Left ventricle myocardium inferior (tissue), 1 donor: ENCODE data around the gene ATAD3A. TPM values are rescaled to one million over a fixed set of nuclear protein-coding genes. Genes with fewer than 3 reads are reported as not detected.
"Not testable (repeated sequence)": the region's sequence is repeated elsewhere in the genome, so short reads cannot be mapped to it uniquely, and the experiment has no call there.

Experiments used
- DNase-seq: peaks from one replicate; pipeline ENCODE4 v3.0.0-alpha.2; 2020
- H3K27ac ChIP-seq: fragments of 200-600 bp; replicated peaks from 2 replicates; pipeline ENCODE4 v1.8.0; 2021
- H3K27me3 ChIP-seq: fragments of 200-600 bp; 2 replicates; pipeline ENCODE4 v1.8.0; 2021; ENCODE audit warnings: low read depth
- H3K36me3 ChIP-seq: fragments of 200-600 bp; 2 replicates; pipeline ENCODE4 v1.8.0; 2021
- H3K4me1 ChIP-seq: fragments of 200-600 bp; 2 replicates; pipeline ENCODE4 v1.8.0; 2021
- H3K4me3 ChIP-seq: fragments of 200-600 bp; 2 replicates; pipeline ENCODE4 v1.8.0; 2021; ENCODE audit warnings: mild to moderate bottlenecking, moderate library complexity
- H3K9me3 ChIP-seq: fragments of 200-600 bp; replicated peaks from 2 replicates; pipeline ENCODE4 v1.8.0; 2021
- CTCF ChIP-seq: fragments of 200-600 bp; IDR thresholded peaks from 2 replicates; pipeline ENCODE4 v1.8.0; 2021; ENCODE audit warnings: antibody characterized with exemption, mild to moderate bottlenecking, borderline replicate concordance
- intact Hi-C: fragments of 100-400 bp; cut with micrococcal nuclease; formaldehyde crosslinking; loops from one replicate; pipeline ENCODE4 v1.11.0; 2022
- total RNA-seq: library from RNA; stranded (reverse); fragmentation: NEBNext Ultra II Directional; extraction: Animal tissue kit (Norgen Biotek cat#: 25700); gene quantifications from one replicate; pipeline ENCODE4 v1.2.1, GENCODE V29; 2021
- donor health status: DM: no; HTN: yes; CAD: no; lungs with severe emphysema.

Gene ATAD3A
- total RNA-seq, 1 donor from 2014 or later: 19.4 TPM

- no peak overlapping the region for H3K4me3 ChIP-seq
- intact Hi-C loops: no loop called here
- no peak for DNase-seq
- H3K27ac ChIP-seq: no peak overlapping the region
- H3K4me1 ChIP-seq: no peaks in the 10 kb centered on the region
- H3K9me3 ChIP-seq: peaks cover 19% of the 10 kb centered on the region
- no peak for TF ChIP-seq CTCF
- no peaks in the 10 kb centered on the region for H3K27me3 ChIP-seq
- H3K36me3 ChIP-seq: peaks cover 91% of the 10 kb centered on the region
These were observed 22.1 kb upstream of the ATAD3A start for GRCh38 chr1:1489861-1490260.

GRCh38 chr1:1490633-1491230 is 21.2 kb upstream of the ATAD3A start:
- Histone ChIP-seq H3K4me1 (no peaks in the 10 kb centered on the region), H3K27me3 (no peaks in the 10 kb centered on the region), H3K9me3 (peaks cover 19% of the 10 kb centered on the region), H3K36me3 (peaks cover 89% of the 10 kb centered on the region), H3K4me3 (no peak overlapping the region), H3K27ac (no peak overlapping the region)
- DNase-seq: no peak
- TF ChIP-seq CTCF: no peak
- intact Hi-C loops: no loop called here

- H3K27me3 ChIP-seq: no peaks in the 10 kb centered on the region
- H3K36me3 ChIP-seq: peaks cover 88% of the 10 kb centered on the region
- intact Hi-C loops: no loop called here
- H3K4me1 ChIP-seq: no peaks in the 10 kb centered on the region
- DNase-seq: no peak
- peaks cover 19% of the 10 kb centered on the region for H3K9me3 ChIP-seq
- H3K4me3 ChIP-seq: no peak overlapping the region
- no peak overlapping the region for H3K27ac ChIP-seq
- TF ChIP-seq CTCF: no peak
These were observed 20.4 kb upstream of the ATAD3A start for GRCh38 chr1:1491601-1492000.

GRCh38 chr1:1494311-1494710 is 17.7 kb upstream of the ATAD3A start:
- H3K27ac ChIP-seq, H3K4me1 ChIP-seq, DNase-seq, H3K4me3 ChIP-seq, intact Hi-C loops, H3K27me3 ChIP-seq: not testable (repeated sequence)
- Histone ChIP-seq H3K36me3 (peaks cover 63% of the 10 kb centered on the region), H3K9me3 (peaks cover 19% of the 10 kb centered on the region)

GRCh38 chr1:1495461-1495975 is 16.4 kb upstream of the ATAD3A start:
- H3K4me3 ChIP-seq, H3K27ac ChIP-seq, intact Hi-C loops, H3K4me1 ChIP-seq, DNase-seq, H3K27me3 ChIP-seq: not testable (repeated sequence)
- H3K9me3 ChIP-seq: peaks cover 19% of the 10 kb centered on the region
- H3K36me3 ChIP-seq: peaks cover 51% of the 10 kb centered on the region

- intact Hi-C loops, H3K27me3 ChIP-seq, H3K36me3 ChIP-seq, H3K9me3 ChIP-seq: not testable (repeated sequence)
- DNase-seq: peak; percentile 68
- TF ChIP-seq CTCF: peak; percentile 73
- peak overlapping the region; percentile 53 for H3K4me3 ChIP-seq
- H3K4me1 ChIP-seq: peaks cover 19% of the 10 kb centered on the region
- peak overlapping the region; percentile 85 for H3K27ac ChIP-seq
These were observed 7.1 kb upstream of the ATAD3A start for GRCh38 chr1:1504777-1505365.
